ENCODE measurements around the gene KCNH3. TPM values are rescaled to one million over a fixed set of nuclear protein-coding genes. Genes with fewer than 3 reads are reported as not detected.

KCNH3 gene
- total RNA-seq, 1 experiment from 2014 or later, result 0.26 TPM

DNA sequence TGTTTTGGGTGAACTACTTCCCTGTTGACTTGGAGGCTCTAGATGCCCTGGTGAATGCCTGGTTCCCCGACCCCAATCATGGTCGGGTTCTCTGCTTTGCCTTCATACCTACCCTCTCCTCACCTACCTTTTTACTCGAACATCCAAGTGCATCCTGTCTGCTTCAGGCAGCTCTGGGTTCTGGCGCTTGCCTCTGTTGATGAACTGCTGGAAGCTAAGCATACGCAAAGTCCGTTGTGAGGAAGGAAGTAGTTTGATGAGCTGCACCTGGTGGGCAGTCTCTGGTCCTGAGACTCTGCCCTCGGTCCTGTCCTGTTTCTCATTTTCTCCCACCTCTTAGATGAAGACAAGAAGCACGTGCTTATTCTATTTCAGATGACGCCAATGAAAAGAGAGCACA, 13.6 kb downstream of the KCNH3 start:
- no peak overlapping the region for H3K9ac ChIP-seq (ENCODE audit: extremely low read depth, insufficient read length, low read length)
- peaks cover 48% of the 10 kb centered on the region for H3K27me3 Mint-ChIP-seq (ENCODE audit: low read depth)
- TF ChIP-seq, protein P1, sequence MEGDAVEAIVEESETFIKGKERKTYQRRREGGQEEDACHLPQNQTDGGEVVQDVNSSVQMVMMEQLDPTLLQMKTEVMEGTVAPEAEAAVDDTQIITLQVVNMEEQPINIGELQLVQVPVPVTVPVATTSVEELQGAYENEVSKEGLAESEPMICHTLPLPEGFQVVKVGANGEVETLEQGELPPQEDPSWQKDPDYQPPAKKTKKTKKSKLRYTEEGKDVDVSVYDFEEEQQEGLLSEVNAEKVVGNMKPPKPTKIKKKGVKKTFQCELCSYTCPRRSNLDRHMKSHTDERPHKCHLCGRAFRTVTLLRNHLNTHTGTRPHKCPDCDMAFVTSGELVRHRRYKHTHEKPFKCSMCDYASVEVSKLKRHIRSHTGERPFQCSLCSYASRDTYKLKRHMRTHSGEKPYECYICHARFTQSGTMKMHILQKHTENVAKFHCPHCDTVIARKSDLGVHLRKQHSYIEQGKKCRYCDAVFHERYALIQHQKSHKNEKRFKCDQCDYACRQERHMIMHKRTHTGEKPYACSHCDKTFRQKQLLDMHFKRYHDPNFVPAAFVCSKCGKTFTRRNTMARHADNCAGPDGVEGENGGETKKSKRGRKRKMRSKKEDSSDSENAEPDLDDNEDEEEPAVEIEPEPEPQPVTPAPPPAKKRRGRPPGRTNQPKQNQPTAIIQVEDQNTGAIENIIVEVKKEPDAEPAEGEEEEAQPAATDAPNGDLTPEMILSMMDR (conservative IDR thresholded peaks at IDR 0.05), result no peak
- peaks cover 7% of the 10 kb centered on the region for H3K23me2 ChIP-seq (ENCODE audit: insufficient read length, low read depth, low read length, poor library complexity, severe bottlenecking)
- no peak overlapping the region for H3K4me2 ChIP-seq (ENCODE audit: insufficient read depth, insufficient read length, low read length)
- no peaks in the 10 kb centered on the region; a peak in 1 of 5 replicates for H3K9me3 Mint-ChIP-seq
- no peaks in the 10 kb centered on the region for H3K9me3 ChIP-seq (ENCODE audit: control insufficient read depth, low read depth, low read length)
- H2BK20ac ChIP-seq (ENCODE audit: low read depth, low read length, poor library complexity, severe bottlenecking), result no peak overlapping the region
- no peaks in the 10 kb centered on the region for H4K20me1 ChIP-seq (ENCODE audit: control insufficient read depth, insufficient read depth, insufficient read length)
- peaks cover 5% of the 10 kb centered on the region; the same call in 1 of the 2 replicates for H3K27me3 ChIP-seq (ENCODE audit: insufficient read depth, low read length)
- H2BK120ac ChIP-seq (ENCODE audit: low read depth, low read length, poor library complexity, severe bottlenecking), result no peak overlapping the region
- no peak overlapping the region for H3K14ac ChIP-seq (ENCODE audit: insufficient read depth, low read length)
- H3K4me1 Mint-ChIP-seq, result peaks cover 0 to 17% of the 10 kb centered on the region in 2 experiments; a peak in 2 of 4 replicates
- no peak overlapping the region for H3K4ac ChIP-seq (ENCODE audit: low read depth, low read length)
- H3K4me3 Mint-ChIP-seq, result no peak overlapping the region
- H3K79me2 ChIP-seq (ENCODE audit: insufficient read depth, low read length), result no peaks in the 10 kb centered on the region
- H4K5ac ChIP-seq (ENCODE audit: insufficient read length, low read depth, low read length), result no peak overlapping the region
- H3K27ac ChIP-seq (ENCODE audit: insufficient read length, low read depth, low read length), result no peak overlapping the region
- H3K18ac ChIP-seq (ENCODE audit: insufficient read length, low read depth, low read length), result no peak overlapping the region
- H3K56ac ChIP-seq (ENCODE audit: insufficient read length, low read depth, low read length), result no peak overlapping the region
- H4K8ac ChIP-seq (replicated peaks; ENCODE audit: insufficient read length, low read depth, low read length), result no peak overlapping the region
- WGBS (ENCODE audit: extremely low coverage, insufficient read length, low lambda C conversion rate), result no CpG with 5 or more reads among the region's 9 CpGs
- no peak overlapping the region for H2AFZ ChIP-seq (ENCODE audit: low read length)
- H2BK5ac ChIP-seq (ENCODE audit: insufficient read length, low read length), result no peak overlapping the region
- H3K36me3 Mint-ChIP-seq (ENCODE audit: insufficient read depth in 1 of 3, low read depth in 3 of 3), result peaks cover 0 to 11% (median 10%) of the 10 kb centered on the region in 3 experiments; a peak in 4 of 7 replicates
- no peak overlapping the region for H3K23ac ChIP-seq (ENCODE audit: insufficient read length, low read depth, low read length)
- no peaks in the 10 kb centered on the region for H3K79me1 ChIP-seq (ENCODE audit: insufficient read depth, low read depth, low read length, poor library complexity, severe bottlenecking)
- H2BK12ac ChIP-seq (ENCODE audit: insufficient read length, low read depth, low read length), result no peak overlapping the region
- H3K4me1 ChIP-seq (ENCODE audit: insufficient read depth, low read length), result no peaks in the 10 kb centered on the region
- no peak for DNase-seq
- H4K91ac ChIP-seq (ENCODE audit: insufficient read length, low read depth, low read length), result no peak overlapping the region
- no peak overlapping the region for H2BK15ac ChIP-seq (ENCODE audit: low read depth, low read length)
- H3T11ph ChIP-seq (ENCODE audit: low read length), result no peak overlapping the region
- H2AK5ac ChIP-seq (ENCODE audit: insufficient read length, low read length), result no peak overlapping the region
- H3K27ac Mint-ChIP-seq, result no peak overlapping the region

Data from H9 (cell line).